Duodenal mucosa (tissue), 2 donors: Measurements from ENCODE around the gene FGF18.

ENCODE experiments used
- H3K27ac ChIP-seq: one replicate; pipeline ENCODE4 v1.7.0; 2013; ENCODE audit warnings: low read depth, low read length
- H3K27me3 ChIP-seq, 2 donors: one replicate each; pipeline ENCODE4 v1.7.0; 2013; ENCODE audit warnings: low read length in 2 of 2, control low read depth in 1 of 2; ENCODE audit not compliant: insufficient read depth in 2 of 2, control insufficient read depth in 1 of 2
- H3K36me3 ChIP-seq, 2 donors: one replicate each; pipeline ENCODE4 v1.7.0; 2013; ENCODE audit warnings: low read length in 2 of 2, control low read depth in 1 of 2; ENCODE audit not compliant: insufficient read depth in 2 of 2, control insufficient read depth in 1 of 2
- H3K4me1 ChIP-seq, 2 donors: one replicate each; pipeline ENCODE4 v1.7.0; 2013; ENCODE audit warnings: low read length in 2 of 2, control low read depth in 1 of 2; ENCODE audit not compliant: insufficient read depth in 2 of 2, control insufficient read depth in 1 of 2
- H3K4me3 ChIP-seq, 2 donors: one replicate each; pipeline ENCODE4 v1.7.0; 2013; ENCODE audit warnings: low read length in 2 of 2, low read depth in 1 of 2
- H3K9ac ChIP-seq, 2 donors: one replicate each; pipeline ENCODE4 v1.7.0; 2013; ENCODE audit warnings: low read length in 2 of 2, low read depth in 1 of 2
- H3K9me3 ChIP-seq, 2 donors: one replicate each; pipeline ENCODE4 v1.7.0; 2013; ENCODE audit warnings: low read length in 2 of 2, control low read depth in 1 of 2; ENCODE audit not compliant: control insufficient read depth in 1 of 2

The FGF18 gene

DNA sequence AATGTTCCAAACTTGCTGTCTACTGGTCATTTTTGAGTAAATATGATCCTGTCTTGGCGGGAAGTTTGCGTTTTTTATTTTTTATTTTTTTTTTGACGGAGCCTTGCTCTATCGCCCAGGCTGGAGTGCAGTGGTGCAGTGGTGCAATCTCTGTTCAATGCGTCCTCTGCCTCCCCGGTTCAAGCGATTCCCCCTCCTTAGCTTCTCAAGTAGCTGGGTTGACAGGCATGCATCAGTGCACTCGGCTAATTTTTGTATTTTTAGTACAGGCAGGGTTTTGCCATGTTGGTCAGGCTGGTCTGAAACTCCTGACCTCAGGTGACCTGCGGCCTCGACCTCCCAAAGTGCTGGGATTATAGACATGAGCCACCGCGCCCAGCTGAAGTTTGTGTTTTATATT lies 45.4 kb downstream of the FGF18 start:
- Histone ChIP-seq H3K9ac (no peak overlapping the region), H3K36me3 (no peaks in the 10 kb centered on the region), H3K27me3 (peaks cover 0 to 6% of the 10 kb centered on the region in 2 donors), H3K9me3 (no peaks in the 10 kb centered on the region), H3K4me3 (no peak overlapping the region), H3K4me1 (no peaks in the 10 kb centered on the region), H3K27ac (no peak overlapping the region)

GRCh38 chr5:171467107-171467506 lies 47.7 kb downstream of the FGF18 start:
- H3K4me1 ChIP-seq: no peaks in the 10 kb centered on the region
- H3K27me3 ChIP-seq: peaks cover 0 to 6% of the 10 kb centered on the region in 2 donors
- H3K27ac ChIP-seq: no peak overlapping the region
- H3K36me3 ChIP-seq: no peaks in the 10 kb centered on the region
- H3K9ac ChIP-seq: no peak overlapping the region
- H3K9me3 ChIP-seq: no peaks in the 10 kb centered on the region
- H3K4me3 ChIP-seq: no peak overlapping the region

DNA sequence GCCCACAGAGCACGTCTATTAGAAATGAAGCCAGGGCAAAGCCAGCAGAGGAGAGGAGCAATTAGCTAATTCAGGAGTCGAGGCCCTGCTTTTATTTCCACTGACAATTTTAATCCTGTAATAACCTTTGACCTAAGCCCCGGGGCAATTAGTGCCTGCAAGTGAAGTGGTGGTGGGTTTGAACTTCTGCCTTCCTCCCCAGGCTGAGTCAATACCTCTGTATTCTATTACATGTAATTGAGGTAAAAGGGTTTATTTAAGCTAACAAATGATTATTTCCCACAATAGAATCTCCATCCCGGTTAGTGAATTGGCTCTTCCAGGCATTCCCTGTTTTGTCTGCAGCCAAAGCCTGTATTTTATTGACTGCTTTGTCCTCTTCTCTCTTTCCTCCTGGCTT lies 49.9 kb downstream of the FGF18 start:
- Histone ChIP-seq H3K9me3 (no peaks in the 10 kb centered on the region), H3K4me3 (no peak overlapping the region), H3K9ac (no peak overlapping the region), H3K27me3 (peaks cover 0 to 1% of the 10 kb centered on the region in 2 donors), H3K36me3 (no peaks in the 10 kb centered on the region), H3K27ac (no peak overlapping the region), H3K4me1 (no peaks in the 10 kb centered on the region)

GRCh38 chr5:171470420-171470819 lies 51.0 kb downstream of the FGF18 start:
- Histone ChIP-seq H3K36me3 (no peaks in the 10 kb centered on the region), H3K4me1 (no peaks in the 10 kb centered on the region), H3K27ac (no peak overlapping the region), H3K9ac (no peak overlapping the region), H3K27me3 (no peaks in the 10 kb centered on the region), H3K9me3 (no peaks in the 10 kb centered on the region), H3K4me3 (no peak overlapping the region)

GRCh38 chr5:171474230-171474813 lies 54.9 kb downstream of the FGF18 start:
- no peaks in the 10 kb centered on the region for H3K36me3 ChIP-seq
- no peaks in the 10 kb centered on the region for H3K27me3 ChIP-seq
- no peaks in the 10 kb centered on the region for H3K4me1 ChIP-seq
- no peak overlapping the region for H3K4me3 ChIP-seq
- H3K27ac ChIP-seq: no peak overlapping the region
- H3K9me3 ChIP-seq: no peaks in the 10 kb centered on the region
- no peak overlapping the region for H3K9ac ChIP-seq

DNA sequence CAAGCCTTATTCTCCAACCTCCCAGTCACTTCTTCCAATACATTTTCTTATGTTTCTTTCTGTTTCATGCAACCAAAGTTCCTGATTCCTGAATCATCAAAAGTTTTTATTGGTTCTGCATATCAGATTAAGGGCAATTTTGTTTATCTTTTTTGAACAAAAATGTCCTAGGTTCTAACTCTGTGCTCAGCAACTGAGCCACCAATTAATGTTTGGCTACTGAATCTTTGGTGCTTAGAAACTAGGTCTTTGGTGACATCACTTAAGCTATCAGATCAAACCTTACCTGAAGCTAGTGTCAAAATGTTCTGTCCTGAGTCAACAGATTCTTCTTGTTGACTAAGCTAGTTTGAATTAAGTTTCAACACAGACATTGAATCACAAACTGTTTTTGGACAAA lies 56.1 kb downstream of the FGF18 start:
- H3K27ac ChIP-seq: no peak overlapping the region
- H3K4me3 ChIP-seq: no peak overlapping the region
- H3K4me1 ChIP-seq: no peaks in the 10 kb centered on the region
- no peaks in the 10 kb centered on the region for H3K27me3 ChIP-seq
- H3K36me3 ChIP-seq: no peaks in the 10 kb centered on the region
- no peaks in the 10 kb centered on the region for H3K9me3 ChIP-seq
- no peak overlapping the region for H3K9ac ChIP-seq

DNA sequence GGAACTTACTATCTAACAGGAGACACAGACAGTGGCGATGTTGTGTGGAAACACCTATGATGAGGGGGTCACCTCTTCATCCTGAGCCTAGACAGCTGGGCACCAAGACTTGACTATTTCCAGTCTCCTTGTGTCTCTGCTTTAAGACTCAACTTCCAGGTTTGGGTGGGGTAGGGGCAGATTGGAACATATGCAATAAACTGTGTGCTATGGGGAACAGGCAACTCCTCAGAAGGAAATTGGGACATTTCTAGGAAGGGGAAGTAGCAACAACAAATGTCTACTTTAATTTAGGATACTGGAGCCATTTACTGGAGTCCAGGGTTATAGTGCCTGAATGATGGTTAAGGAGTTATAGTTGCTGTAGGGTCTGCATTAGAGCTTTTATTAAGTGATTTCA lies 57.3 kb downstream of the FGF18 start:
- H3K4me3 ChIP-seq: no peak overlapping the region
- H3K9me3 ChIP-seq: no peaks in the 10 kb centered on the region
- no peaks in the 10 kb centered on the region for H3K4me1 ChIP-seq
- H3K27me3 ChIP-seq: no peaks in the 10 kb centered on the region
- H3K36me3 ChIP-seq: no peaks in the 10 kb centered on the region
- H3K27ac ChIP-seq: no peak overlapping the region
- no peak overlapping the region for H3K9ac ChIP-seq

GRCh38 chr5:171477101-171477500 lies 57.7 kb downstream of the FGF18 start:
- Histone ChIP-seq H3K27ac (no peak overlapping the region), H3K36me3 (no peaks in the 10 kb centered on the region), H3K4me1 (no peaks in the 10 kb centered on the region), H3K4me3 (no peak overlapping the region), H3K9ac (no peak overlapping the region), H3K9me3 (no peaks in the 10 kb centered on the region), H3K27me3 (no peaks in the 10 kb centered on the region)

- no peaks in the 10 kb centered on the region for H3K27me3 ChIP-seq
- H3K36me3 ChIP-seq: no peaks in the 10 kb centered on the region
- H3K9ac ChIP-seq: no peak overlapping the region
- no peaks in the 10 kb centered on the region for H3K9me3 ChIP-seq
- no peaks in the 10 kb centered on the region for H3K4me1 ChIP-seq
- no peak overlapping the region for H3K27ac ChIP-seq
- H3K4me3 ChIP-seq: no peak overlapping the region
Observed at GRCh38 chr5:171477666-171478065, 58.2 kb downstream of the FGF18 start.

DNA sequence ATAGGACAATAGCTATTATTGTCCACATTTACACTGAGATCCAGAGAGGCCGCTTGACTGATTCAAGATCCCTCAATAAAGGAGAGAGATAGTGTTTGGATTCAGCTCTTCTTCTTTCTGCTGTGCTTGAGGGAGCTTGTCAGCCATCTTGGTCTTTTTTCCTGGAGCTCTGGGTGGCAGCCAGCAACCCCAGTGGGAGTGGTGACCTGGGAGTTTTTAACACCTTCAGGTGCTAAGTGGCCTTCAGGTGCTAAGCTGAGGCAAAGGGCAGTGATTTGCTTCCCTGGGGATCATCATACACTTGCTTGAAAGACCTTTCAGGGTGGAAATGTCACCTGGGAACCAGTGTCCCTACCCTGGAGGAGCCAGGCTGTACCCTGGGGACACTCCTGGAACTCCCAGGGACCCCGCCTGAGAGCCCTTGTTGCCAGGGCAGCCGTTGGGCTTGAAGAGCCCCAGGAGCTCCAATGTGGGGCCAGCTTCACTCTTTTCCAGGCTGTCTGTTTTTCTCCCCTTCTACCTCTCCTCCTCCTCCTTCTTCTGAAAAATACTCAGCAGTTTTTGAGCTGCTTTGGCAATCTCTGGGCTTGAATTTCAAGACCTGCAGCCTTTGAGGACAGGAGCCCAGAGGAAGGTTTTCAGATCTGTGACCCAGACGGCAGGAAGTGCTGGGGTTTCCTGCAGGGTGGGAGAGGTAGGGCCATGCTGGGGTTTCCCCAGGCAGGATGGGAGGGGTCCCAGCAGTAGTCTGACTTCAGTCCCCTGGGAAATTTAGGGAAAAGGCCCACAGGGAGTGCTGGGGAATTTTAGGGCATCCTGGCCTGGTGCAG lies 59.7 kb downstream of the FGF18 start:
- Histone ChIP-seq H3K9me3 (no peaks in the 10 kb centered on the region), H3K27ac (no peak overlapping the region)

More for the DNA sequence above, 59.7 kb downstream of the FGF18 start:
- H3K4me1 ChIP-seq: no peaks in the 10 kb centered on the region
- no peaks in the 10 kb centered on the region for H3K27me3 ChIP-seq
- H3K4me3 ChIP-seq: no peak overlapping the region
- H3K9ac ChIP-seq: no peak overlapping the region
- no peaks in the 10 kb centered on the region for H3K36me3 ChIP-seq
